Measurements from ENCODE around the gene GGA3.
"Not testable (repeated sequence)": the region's sequence is repeated elsewhere in the genome, so short reads cannot be mapped to it uniquely, and the experiment has no call there.

- TF ChIP-seq EZH2 (IDR thresholded peaks at IDR 0.05; ENCODE audit: borderline replicate concordance, insufficient read depth, low read length, poor library complexity, severe bottlenecking); CTCF (IDR thresholded peaks at IDR 0.05; ENCODE audit: poor library complexity, severe bottlenecking): not testable (repeated sequence)
Observed at GRCh38 chr17:75280189-75280588, 18.8 kb upstream of the GGA3 start.

Measured in neural cell (in vitro differentiated cells).